Astrocyte (in vitro differentiated cells and primary cell): ENCODE results near the gene MAP3K4. TPM values are rescaled to one million over a fixed set of nuclear protein-coding genes. Genes with fewer than 3 reads are reported as not detected.

Source experiments
- DNase-seq: peaks from one replicate; pipeline ENCODE4 v3.0.0-alpha.2; 2010; ENCODE audit warnings: low read depth
- FAIRE-seq: peaks from 2 replicates; lab custom pipeline; 2011; peaks lifted over from hg19 to GRCh38; lab: Jason Lieb, UNC
- H2AFZ ChIP-seq: 2 replicates; pipeline ENCODE4 v1.6.0; 2012; ENCODE audit warnings: low read depth, low read length, inconsistent platforms
- H3K27ac ChIP-seq: 2 replicates; pipeline ENCODE4 v1.5.1; 2011; ENCODE audit warnings: low read depth, low read length, inconsistent platforms
- H3K27me3 ChIP-seq: 2 replicates; pipeline ENCODE4 v1.6.0; 2011; ENCODE audit warnings: low read length, inconsistent platforms; ENCODE audit not compliant: insufficient read depth
- H3K36me3 ChIP-seq: 2 replicates; pipeline ENCODE4 v1.5.1; 2011; ENCODE audit warnings: low read length, inconsistent platforms; ENCODE audit not compliant: insufficient read depth
- H3K4me1 ChIP-seq: 2 replicates; pipeline ENCODE4 v1.5.1; 2011; ENCODE audit warnings: low read length, inconsistent platforms; ENCODE audit not compliant: insufficient read depth
- H3K4me2 ChIP-seq: 2 replicates; pipeline ENCODE4 v1.6.0; 2012; ENCODE audit warnings: low read length, inconsistent platforms
- H3K4me3 ChIP-seq: 2 replicates; pipeline ENCODE4 v1.5.1; 2011; ENCODE audit warnings: low read depth, mild to moderate bottlenecking, low read length, inconsistent platforms; ENCODE audit not compliant: insufficient read depth
- H3K79me2 ChIP-seq: 2 replicates; pipeline ENCODE4 v1.6.0; 2012; ENCODE audit warnings: mild to moderate bottlenecking, low read length, inconsistent platforms; ENCODE audit not compliant: insufficient read depth
- H3K9ac ChIP-seq: 2 replicates; pipeline ENCODE4 v1.6.0; 2012; ENCODE audit warnings: mild to moderate bottlenecking, low read length, inconsistent platforms
- H3K9me3 ChIP-seq: 2 replicates; pipeline ENCODE4 v1.5.1; 2012; ENCODE audit warnings: low read depth, mild to moderate bottlenecking, low read length, inconsistent platforms; ENCODE audit not compliant: insufficient read depth
- H4K20me1 ChIP-seq: 2 replicates; pipeline ENCODE4 v1.6.0; 2012; ENCODE audit warnings: low read length, inconsistent platforms; ENCODE audit not compliant: insufficient read depth
- H3K27ac Mint-ChIP-seq: one replicate; pipeline ENCODE4 v1.8.0; 2021; ENCODE audit warnings: mild to moderate bottlenecking, mixed read lengths; ENCODE audit not compliant: unreplicated experiment
- H3K27me3 Mint-ChIP-seq: one replicate; pipeline ENCODE4 v1.8.0; 2021; ENCODE audit warnings: low read depth, mixed read lengths; ENCODE audit not compliant: unreplicated experiment
- H3K36me3 Mint-ChIP-seq: one replicate; pipeline ENCODE4 v1.8.0; 2021; ENCODE audit warnings: low read depth, mixed read lengths; ENCODE audit not compliant: unreplicated experiment
- H3K4me1 Mint-ChIP-seq: one replicate; pipeline ENCODE4 v1.8.0; 2021; ENCODE audit warnings: low read depth, mixed read lengths; ENCODE audit not compliant: unreplicated experiment
- H3K4me3 Mint-ChIP-seq: one replicate; pipeline ENCODE4 v1.8.0; 2021; ENCODE audit warnings: mild to moderate bottlenecking, moderate library complexity, mixed read lengths; ENCODE audit not compliant: unreplicated experiment
- H3K9me3 Mint-ChIP-seq: one replicate; pipeline ENCODE4 v1.8.0; 2021; ENCODE audit warnings: mild to moderate bottlenecking, mixed read lengths; ENCODE audit not compliant: unreplicated experiment
- CTCF ChIP-seq: IDR thresholded peaks from 2 replicates; pipeline ENCODE4 v1.5.1; 2011; ENCODE audit warnings: low read depth, mild to moderate bottlenecking, inconsistent platforms, low read length, moderate library complexity; ENCODE audit not compliant: insufficient read depth
- EZH2 ChIP-seq: IDR thresholded peaks from 2 replicates; pipeline ENCODE4 v1.6.1; 2012; ENCODE audit warnings: mild to moderate bottlenecking, low read length, inconsistent platforms; ENCODE audit not compliant: insufficient read depth
- total RNA-seq: library from RNA; stranded (reverse); gene quantifications from 2 replicates; pipeline ENCODE4 v1.2.1, GENCODE V29; 2021

MAP3K4 gene
- total RNA-seq, 1 donor from 2014 or later = 22.1 TPM

GRCh38 chr6:160999516-160999915, 7.9 kb downstream of the MAP3K4 start:
- TF ChIP-seq EZH2 (no peak), CTCF (no peak)
- Mint-ChIP-seq H3K27me3 (no peaks in the 10 kb centered on the region), H3K9me3 (no peaks in the 10 kb centered on the region), H3K4me3 (no peak overlapping the region), H3K27ac (no peak overlapping the region), H3K4me1 (peaks cover 13% of the 10 kb centered on the region), H3K36me3 (no peaks in the 10 kb centered on the region)
- Histone ChIP-seq H3K4me3 (no peak overlapping the region), H2AFZ (no peak overlapping the region), H3K9ac (no peak overlapping the region), H3K27ac (no peak overlapping the region), H3K4me1 (peaks cover 9% of the 10 kb centered on the region), H3K9me3 (no peaks in the 10 kb centered on the region), H3K79me2 (peaks cover 93% of the 10 kb centered on the region), H3K36me3 (no peaks in the 10 kb centered on the region), H3K27me3 (no peaks in the 10 kb centered on the region), H4K20me1 (peaks cover 15% of the 10 kb centered on the region), H3K4me2 (no peak overlapping the region)
- DNase-seq (no peak), FAIRE-seq (no peak)

- Histone ChIP-seq H3K9ac (no peak overlapping the region), H2AFZ (no peak overlapping the region), H4K20me1 (peaks cover 11% of the 10 kb centered on the region), H3K27ac (no peak overlapping the region), H3K79me2 (peaks cover 92% of the 10 kb centered on the region), H3K4me1 (peaks cover 9% of the 10 kb centered on the region), H3K27me3 (no peaks in the 10 kb centered on the region), H3K36me3 (no peaks in the 10 kb centered on the region), H3K4me3 (no peak overlapping the region), H3K9me3 (no peaks in the 10 kb centered on the region), H3K4me2 (no peak overlapping the region)
- Mint-ChIP-seq H3K27ac (no peak overlapping the region), H3K36me3 (no peaks in the 10 kb centered on the region), H3K4me1 (peaks cover 13% of the 10 kb centered on the region), H3K4me3 (no peak overlapping the region), H3K9me3 (no peaks in the 10 kb centered on the region), H3K27me3 (no peaks in the 10 kb centered on the region)
- DNase-seq (no peak), FAIRE-seq (no peak)
- TF ChIP-seq EZH2 = no peak
- no peak for TF ChIP-seq CTCF
Observed at GRCh38 chr6:161000632-161001031, 9.1 kb downstream of the MAP3K4 start.

GRCh38 chr6:161001421-161001820, 9.9 kb downstream of the MAP3K4 start:
- H2AFZ ChIP-seq = no peak overlapping the region
- H3K9ac ChIP-seq = no peak overlapping the region
- H3K36me3 ChIP-seq = no peaks in the 10 kb centered on the region
- H3K36me3 Mint-ChIP-seq = no peaks in the 10 kb centered on the region
- H3K27me3 Mint-ChIP-seq = no peaks in the 10 kb centered on the region
- no peak for TF ChIP-seq EZH2
- no peak for TF ChIP-seq CTCF
- no peak overlapping the region for H3K4me3 ChIP-seq
- peaks cover 5% of the 10 kb centered on the region for H4K20me1 ChIP-seq
- H3K27ac Mint-ChIP-seq = no peak overlapping the region
- H3K4me1 ChIP-seq = peaks cover 3% of the 10 kb centered on the region
- DNase-seq = no peak
- peaks cover 91% of the 10 kb centered on the region for H3K79me2 ChIP-seq
- no peak for FAIRE-seq
- H3K27me3 ChIP-seq = no peaks in the 10 kb centered on the region
- no peak overlapping the region for H3K4me3 Mint-ChIP-seq
- H3K9me3 Mint-ChIP-seq = no peaks in the 10 kb centered on the region
- no peaks in the 10 kb centered on the region for H3K9me3 ChIP-seq
- peaks cover 8% of the 10 kb centered on the region for H3K4me1 Mint-ChIP-seq
- H3K4me2 ChIP-seq = no peak overlapping the region
- no peak overlapping the region for H3K27ac ChIP-seq
